Measurements from ENCODE around the gene SCP2. TPM values are rescaled to one million over a fixed set of nuclear protein-coding genes. Genes with fewer than 3 reads are reported as not detected.

SCP2 gene
- total and polyA plus RNA-seq, 2 of the 4 experiments (the other 2 are of a cell fraction): 70.4 to 83.1 TPM

- Histone ChIP-seq H4K5ac (ENCODE audit: low read depth, low read length) (no peak overlapping the region), H3K14ac (replicated peaks; ENCODE audit: low read depth, low read length) (no peak overlapping the region), H2AFZ (replicated peaks; ENCODE audit: low read length, poor library complexity) (no peak overlapping the region), H2BK5ac (ENCODE audit: low read depth, low read length, poor library complexity, severe bottlenecking) (no peak overlapping the region), H2AK5ac (ENCODE audit: low read depth, low read length) (no peak overlapping the region), H3K23ac (ENCODE audit: low read depth, low read length) (no peak overlapping the region), H3K18ac (ENCODE audit: low read depth, low read length) (no peak overlapping the region), H3K56ac (ENCODE audit: extremely low read depth, insufficient read depth, low read length) (no peak overlapping the region), H3K79me1 (ENCODE audit: low read depth in 1 of 2, low read length in 2 of 2) (no peaks in the 10 kb centered on the region), H3K4ac (ENCODE audit: low read depth, low read length) (no peak overlapping the region), H3K9me1 (ENCODE audit: insufficient read depth, low read length) (no peaks in the 10 kb centered on the region; the same call in 1 of the 2 replicates), H2BK120ac (ENCODE audit: low read depth, low read length) (no peak overlapping the region), H3K4me3 (ENCODE audit: insufficient read depth, low read depth, low read length) (no peak overlapping the region), H3K4me1 (ENCODE audit: control insufficient read depth, insufficient read depth, low read length) (no peaks in the 10 kb centered on the region; the same call in 1 of the 2 replicates), H3K27ac (ENCODE audit: insufficient read depth, low read length) (no peak overlapping the region), H4K20me1 (ENCODE audit: insufficient read depth, low read length) (no peaks in the 10 kb centered on the region), H4K8ac (ENCODE audit: low read depth in 2 of 2, low read length in 2 of 2) (no peak overlapping the region), H3K27me3 (ENCODE audit: control insufficient read depth, insufficient read depth, low read length) (no peaks in the 10 kb centered on the region), H3K36me3 (ENCODE audit: control insufficient read depth, insufficient read depth, low read length) (peaks cover 28% of the 10 kb centered on the region), H3K4me2 (ENCODE audit: low read depth, low read length) (no peak overlapping the region), H4K91ac (ENCODE audit: insufficient read depth, low read depth, low read length) (no peak overlapping the region), H2BK15ac (ENCODE audit: low read depth, low read length) (no peak overlapping the region), H3K9me3 (ENCODE audit: control insufficient read depth, insufficient read depth, low read length) (no peaks in the 10 kb centered on the region), H2AK9ac (replicated peaks; ENCODE audit: low read depth, low read length, poor library complexity) (no peak overlapping the region), H3K9ac (ENCODE audit: low read depth, low read length) (no peak overlapping the region), H2BK20ac (ENCODE audit: low read depth, low read length) (no peak overlapping the region)
- ATAC-seq (ENCODE audit: low read depth) (no peak), DNase-seq (no peak)
- POLR2A ChIA-PET (ENCODE audit: unreplicated experiment): no interaction called here
- BruUV-seq (replicated peaks): no TSS peak
- WGBS, 2 experiments (ENCODE audit: extremely low coverage in 2 of 2, insufficient read length in 1 of 2): no CpG with 5 or more reads among the region's 13 CpGs
- in situ Hi-C loops (cut with MboI; ENCODE audit: low sequenced_read_pairs): no loop called here
- CTCF ChIA-PET: no interaction called here
- intact Hi-C loops (cut with micrococcal nuclease): no loop called here
- dilution Hi-C loops (cut with HindIII; ENCODE audit: low sequenced_read_pairs, unreplicated experiment): no loop called here
- no peak for TF ChIP-seq NFE2L2 (IDR thresholded peaks at IDR 0.05; ENCODE audit: low read depth, low read length)
- TF ChIP-seq RAD21 (IDR thresholded peaks at IDR 0.05; ENCODE audit: low read length): no peak
- TF ChIP-seq ELK1 (IDR thresholded peaks at IDR 0.05; ENCODE audit: borderline replicate concordance, low read depth, low read length): no peak
- TF ChIP-seq MAFK (IDR thresholded peaks at IDR 0.05; ENCODE audit: low read depth, low read length): no peak
- no peak for TF ChIP-seq MAZ (IDR thresholded peaks at IDR 0.05; ENCODE audit: borderline replicate concordance, low read depth, low read length)
- TF ChIP-seq, protein P1, sequence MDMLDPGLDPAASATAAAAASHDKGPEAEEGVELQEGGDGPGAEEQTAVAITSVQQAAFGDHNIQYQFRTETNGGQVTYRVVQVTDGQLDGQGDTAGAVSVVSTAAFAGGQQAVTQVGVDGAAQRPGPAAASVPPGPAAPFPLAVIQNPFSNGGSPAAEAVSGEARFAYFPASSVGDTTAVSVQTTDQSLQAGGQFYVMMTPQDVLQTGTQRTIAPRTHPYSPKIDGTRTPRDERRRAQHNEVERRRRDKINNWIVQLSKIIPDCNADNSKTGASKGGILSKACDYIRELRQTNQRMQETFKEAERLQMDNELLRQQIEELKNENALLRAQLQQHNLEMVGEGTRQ (IDR thresholded peaks at IDR 0.05; ENCODE audit: low read depth, low read length): no peak
- no peak for TF ChIP-seq RCOR1 (IDR thresholded peaks at IDR 0.05; ENCODE audit: insufficient replicate concordance, low read length)
- no peak for TF ChIP-seq CTCF (conservative IDR thresholded peaks at IDR 0.05; ENCODE audit: low read depth, low read length)
- no peak for TF ChIP-seq POLR2A (IDR thresholded peaks at IDR 0.05; ENCODE audit: low read depth, low read length)
- TF ChIP-seq SMC3 (IDR thresholded peaks at IDR 0.05; ENCODE audit: low read depth, low read length): no peak
- no peak for TF ChIP-seq BHLHE40 (IDR thresholded peaks at IDR 0.05; ENCODE audit: low read depth, low read length)
- no peak for TF ChIP-seq MXI1 (IDR thresholded peaks at IDR 0.05; ENCODE audit: borderline replicate concordance, low read depth, low read length)
- TF ChIP-seq FOS (IDR thresholded peaks at IDR 0.05; ENCODE audit: low read depth, low read length): no peak
These were observed 150.5 kb downstream of the SCP2 start for GRCh38 chr1:53077599-53077965.
